Mucosa of stomach (tissue), 1 donor: Measurements from ENCODE around the gene GNG8.

Experiments used
- H3K27me3 ChIP-seq: one replicate; pipeline ENCODE4 v1.7.0; 2013; ENCODE audit warnings: mild to moderate bottlenecking, low read length; ENCODE audit not compliant: control insufficient read depth, insufficient read depth
- H3K36me3 ChIP-seq: one replicate; pipeline ENCODE4 v1.7.0; 2013; ENCODE audit warnings: low read length; ENCODE audit not compliant: control insufficient read depth, insufficient read depth
- H3K4me1 ChIP-seq: one replicate; pipeline ENCODE4 v1.7.0; 2013; ENCODE audit warnings: mild to moderate bottlenecking, low read length; ENCODE audit not compliant: control insufficient read depth, insufficient read depth
- H3K4me3 ChIP-seq: one replicate; pipeline ENCODE4 v1.7.0; 2013; ENCODE audit warnings: low read length
- H3K9ac ChIP-seq: one replicate; pipeline ENCODE4 v1.7.0; 2013; ENCODE audit warnings: mild to moderate bottlenecking, low read length, moderate library complexity
- H3K9me3 ChIP-seq: one replicate; pipeline ENCODE4 v1.7.0; 2013; ENCODE audit warnings: mild to moderate bottlenecking, low read length, moderate library complexity; ENCODE audit not compliant: control insufficient read depth
- donor health status: Pancreatic carcinoma.

Gene GNG8

DNA sequence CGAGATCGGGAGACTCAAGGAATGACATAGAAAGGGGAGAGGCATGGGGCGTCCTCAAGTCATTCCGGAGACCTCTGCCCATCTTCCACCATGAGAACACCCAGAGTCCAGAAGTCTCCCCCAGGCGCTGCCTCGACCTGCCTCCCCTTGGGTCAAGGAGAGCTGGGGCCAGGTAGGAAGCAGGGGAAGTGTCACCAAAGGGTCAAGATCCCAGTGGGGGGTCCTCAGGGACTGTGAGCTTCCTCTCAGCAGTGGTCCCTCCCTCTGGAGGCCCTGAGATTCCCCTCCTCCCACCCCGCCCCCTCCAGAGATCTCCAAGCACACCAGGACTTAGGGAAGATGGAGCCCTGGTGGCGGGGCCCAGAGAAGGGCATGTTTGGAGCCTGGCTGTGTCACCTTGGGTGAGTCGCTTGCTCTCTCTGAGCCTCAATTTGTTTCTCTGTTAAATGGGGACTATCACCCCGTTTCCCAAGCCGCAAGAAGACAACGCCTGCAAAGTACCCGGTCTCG, 24.1 kb upstream of the GNG8 start:
- Histone ChIP-seq H3K9ac (peak overlapping the region; percentile 41), H3K4me3 (peak overlapping the region; percentile 7), H3K9me3 (no peaks in the 10 kb centered on the region), H3K36me3 (no peaks in the 10 kb centered on the region), H3K27me3 (peaks cover 27% of the 10 kb centered on the region), H3K4me1 (peaks cover 19% of the 10 kb centered on the region)

DNA sequence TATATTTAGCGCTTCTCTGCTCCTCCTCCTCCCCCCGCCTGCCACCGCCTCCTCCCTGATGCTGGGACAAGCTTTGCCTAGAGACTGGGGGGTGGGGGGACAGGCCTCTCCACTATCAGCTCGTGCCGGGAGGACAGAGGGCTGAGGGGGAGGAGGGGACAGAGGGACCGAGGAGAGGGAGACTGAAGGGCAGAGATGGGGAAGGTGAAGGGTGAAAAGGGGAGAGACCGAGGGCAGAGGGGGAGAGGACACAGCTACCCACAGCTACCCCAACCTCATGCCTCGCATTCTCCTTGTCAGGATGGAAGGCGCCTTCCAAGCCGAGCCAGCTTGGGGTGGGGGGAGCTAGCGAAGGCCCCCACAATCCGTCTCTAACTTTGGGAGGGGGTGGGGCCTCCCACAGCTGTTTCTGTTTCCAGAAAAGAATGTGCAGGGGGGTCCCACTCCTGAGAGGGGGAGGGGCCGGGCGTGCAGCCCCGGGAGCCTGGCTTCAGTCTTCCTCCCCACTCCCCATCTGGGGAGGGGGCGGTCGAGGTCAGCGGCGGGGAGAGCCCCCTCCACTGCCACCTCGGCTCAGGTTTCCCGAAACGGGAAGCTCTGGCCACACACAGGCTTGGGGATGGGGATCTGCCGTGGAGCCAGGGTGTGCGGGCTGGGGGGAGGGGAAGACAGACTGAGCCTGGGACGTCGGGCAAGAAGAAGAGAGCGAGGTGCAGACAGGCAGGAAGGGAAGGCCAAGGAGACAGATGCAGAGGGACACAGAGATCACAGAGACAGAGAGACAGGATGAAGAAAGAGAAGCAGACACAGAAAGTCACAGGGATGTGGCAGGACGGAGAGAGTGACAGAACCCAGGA, 23.4 kb upstream of the GNG8 start:
- H3K4me1 ChIP-seq: peaks cover 19% of the 10 kb centered on the region
- H3K4me3 ChIP-seq: no peak overlapping the region
- no peaks in the 10 kb centered on the region for H3K36me3 ChIP-seq
- peaks cover 27% of the 10 kb centered on the region for H3K27me3 ChIP-seq
- H3K9ac ChIP-seq: no peak overlapping the region
- H3K9me3 ChIP-seq: no peaks in the 10 kb centered on the region

DNA sequence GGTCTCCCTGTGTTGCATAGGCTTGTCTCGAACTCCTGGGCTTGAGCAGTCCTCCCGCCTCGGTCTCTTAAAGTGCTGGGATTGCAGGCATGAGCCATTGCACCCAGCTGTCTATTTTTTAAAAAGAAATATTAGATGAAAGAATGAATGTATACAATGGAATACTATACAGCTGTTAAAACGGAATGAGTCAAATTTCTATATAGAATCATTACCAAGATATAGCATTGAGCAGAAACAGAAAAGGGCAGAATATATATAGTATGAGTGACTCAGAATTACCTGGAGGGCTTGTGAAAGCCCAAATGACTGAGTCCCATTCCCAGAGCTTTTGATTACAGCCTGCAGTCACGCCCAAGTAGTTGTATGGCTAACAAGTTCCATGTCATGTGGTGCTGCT, 20.5 kb upstream of the GNG8 start:
- Histone ChIP-seq H3K4me1 (peaks cover 16% of the 10 kb centered on the region), H3K4me3 (no peak overlapping the region), H3K36me3 (no peaks in the 10 kb centered on the region), H3K9me3 (no peaks in the 10 kb centered on the region), H3K27me3 (peaks cover 27% of the 10 kb centered on the region), H3K9ac (no peak overlapping the region)

DNA sequence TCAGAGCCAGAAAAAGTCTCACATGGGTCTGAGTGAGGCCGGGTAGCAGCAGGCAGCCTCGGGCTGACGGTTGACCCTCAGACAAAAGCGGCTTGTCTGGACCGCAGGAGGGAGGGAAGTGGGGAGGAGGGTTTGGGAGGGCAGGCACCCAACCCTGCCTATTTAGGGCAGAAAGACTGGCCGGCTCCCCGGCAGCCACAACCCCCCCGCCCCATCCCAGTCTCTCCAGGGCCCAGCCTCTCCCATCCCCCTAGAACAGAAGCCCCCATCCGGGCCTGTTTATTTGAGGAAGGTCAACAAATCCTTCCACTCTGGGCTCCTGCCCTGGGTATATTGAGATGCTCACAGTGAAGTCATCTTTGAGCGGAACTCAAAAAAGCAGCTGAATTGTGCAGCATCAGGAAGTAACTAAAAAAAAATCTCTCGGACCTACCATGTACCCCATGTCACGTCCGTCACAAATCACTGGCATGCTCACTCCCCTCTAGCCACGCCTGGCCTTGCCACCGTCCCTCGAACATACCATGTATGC, 18.7 kb upstream of the GNG8 start:
- no peak overlapping the region for H3K9ac ChIP-seq
- peaks cover 7% of the 10 kb centered on the region for H3K4me1 ChIP-seq
- peaks cover 18% of the 10 kb centered on the region for H3K27me3 ChIP-seq
- H3K4me3 ChIP-seq: no peak overlapping the region
- H3K9me3 ChIP-seq: no peaks in the 10 kb centered on the region
- H3K36me3 ChIP-seq: no peaks in the 10 kb centered on the region

DNA sequence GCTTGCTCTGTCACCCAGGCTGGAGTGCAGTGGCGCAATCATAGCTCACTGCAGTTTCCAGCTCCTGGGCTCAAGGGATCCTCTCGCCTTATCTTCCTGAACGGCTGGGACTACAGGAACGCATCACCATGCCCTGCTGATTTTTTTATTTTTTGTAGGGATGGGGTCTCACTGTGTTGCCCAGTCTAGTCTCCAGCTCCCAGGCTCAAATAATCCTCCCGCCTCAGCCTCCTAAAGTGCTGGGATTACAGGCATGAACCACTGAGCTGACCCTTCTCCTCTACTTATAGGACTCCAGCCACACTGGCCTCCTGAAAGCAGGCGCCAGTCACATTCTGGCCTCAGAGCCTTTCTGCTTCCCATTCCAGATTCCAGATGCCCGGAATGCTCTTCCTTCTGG, 14.4 kb upstream of the GNG8 start:
- Histone ChIP-seq H3K27me3 (peaks cover 22% of the 10 kb centered on the region), H3K36me3 (no peaks in the 10 kb centered on the region), H3K9ac (no peak overlapping the region), H3K4me1 (no peaks in the 10 kb centered on the region), H3K9me3 (no peaks in the 10 kb centered on the region), H3K4me3 (no peak overlapping the region)

DNA sequence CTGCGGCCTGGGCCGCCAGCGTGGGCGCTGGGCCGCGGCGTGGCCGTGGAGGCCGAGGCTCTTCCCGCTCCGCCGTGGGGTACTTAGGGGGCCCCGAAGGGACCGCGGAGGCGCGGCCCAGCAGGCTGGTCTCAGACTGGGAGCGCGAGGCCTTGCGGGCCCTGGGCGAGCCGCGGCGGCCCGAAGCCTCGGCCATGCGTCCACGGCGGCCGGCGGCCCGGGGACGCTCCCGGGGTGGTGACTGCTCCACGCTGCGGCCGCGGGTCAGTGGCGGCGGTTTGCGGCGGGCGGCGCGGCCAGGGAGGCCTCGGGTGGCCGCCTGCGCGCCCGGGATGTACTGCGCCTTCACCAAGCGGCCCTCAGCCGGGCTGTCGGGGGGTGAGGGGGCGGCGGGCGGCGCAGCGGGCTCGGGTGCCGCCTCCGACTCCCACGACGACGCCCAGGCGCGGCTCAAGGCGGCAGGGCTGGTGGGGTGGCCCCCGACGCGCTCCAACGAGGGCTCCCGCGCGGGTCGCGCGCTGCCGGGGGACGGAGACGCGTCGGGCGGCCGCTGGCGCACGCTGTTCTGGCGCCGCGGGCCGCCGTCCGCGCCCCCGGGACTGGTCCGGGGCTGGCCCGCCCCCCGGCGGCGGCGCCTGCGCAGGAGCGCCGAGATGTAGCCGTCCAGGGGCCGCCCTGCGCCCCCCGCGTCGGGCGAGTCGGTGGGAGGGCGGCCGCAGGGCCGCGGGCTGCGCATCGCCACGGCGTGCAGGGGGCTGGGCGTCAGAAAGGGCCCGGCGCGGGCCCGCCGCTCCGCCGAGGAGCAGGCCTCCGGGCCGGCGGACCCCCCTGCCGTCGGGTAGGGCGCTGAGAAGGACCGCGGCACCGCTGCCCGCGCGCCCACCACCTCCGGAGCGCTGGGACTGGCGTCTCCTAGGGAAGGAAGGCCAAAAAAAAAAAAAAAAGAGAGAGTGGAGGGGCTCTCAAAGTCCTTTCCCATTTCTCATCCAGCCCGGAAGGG, 13.3 kb upstream of the GNG8 start:
- Histone ChIP-seq H3K27me3 (peaks cover 22% of the 10 kb centered on the region), H3K9ac (no peak overlapping the region), H3K4me3 (no peak overlapping the region), H3K36me3 (no peaks in the 10 kb centered on the region), H3K9me3 (no peaks in the 10 kb centered on the region), H3K4me1 (no peaks in the 10 kb centered on the region)

DNA sequence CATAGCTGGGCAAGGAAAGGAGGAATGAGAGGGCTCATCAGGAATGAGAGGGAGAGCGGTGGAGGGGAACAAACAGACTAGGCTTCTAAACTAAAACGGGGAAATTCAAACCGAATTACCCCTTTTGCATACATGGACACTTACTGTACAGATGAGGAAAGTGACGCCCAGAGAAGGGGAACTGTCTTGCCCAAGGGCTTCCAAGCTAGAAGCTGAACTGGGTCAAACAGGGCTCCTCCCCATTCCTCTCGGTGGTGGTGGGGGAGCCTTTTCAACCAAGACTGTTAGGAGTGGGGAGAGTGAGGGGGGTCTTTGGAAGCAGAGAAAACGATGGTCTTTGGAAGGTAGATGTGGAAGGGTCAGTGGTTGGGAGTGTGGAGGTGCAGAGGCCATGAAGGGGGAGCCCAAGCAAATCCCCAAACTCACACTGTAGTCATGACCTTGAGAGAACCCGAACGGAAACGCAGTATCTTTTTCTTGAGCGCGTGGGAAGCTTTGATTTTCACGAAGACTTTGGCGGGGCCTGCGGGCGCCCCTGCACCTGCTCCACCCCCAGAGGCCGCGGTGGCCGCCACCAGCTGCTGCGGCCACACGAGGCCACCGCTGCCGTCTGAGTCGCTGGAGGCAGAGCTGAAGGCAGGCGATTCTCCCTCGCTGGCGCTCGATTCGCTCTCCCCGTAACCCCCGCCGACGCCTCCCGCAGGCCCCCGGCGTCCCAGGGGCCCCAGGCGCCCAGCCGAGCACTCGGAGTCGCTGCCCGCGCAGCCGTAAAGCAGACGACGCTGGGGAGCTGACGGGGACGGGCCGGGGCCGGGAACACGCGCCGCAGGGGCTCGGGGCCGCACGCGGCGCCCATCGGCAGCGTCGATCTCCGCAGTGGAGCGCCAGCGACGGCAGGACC, 12.3 kb upstream of the GNG8 start:
- Histone ChIP-seq H3K36me3 (no peaks in the 10 kb centered on the region), H3K4me1 (no peaks in the 10 kb centered on the region), H3K9ac (no peak overlapping the region), H3K27me3 (peaks cover 22% of the 10 kb centered on the region), H3K4me3 (no peak overlapping the region), H3K9me3 (no peaks in the 10 kb centered on the region)

DNA sequence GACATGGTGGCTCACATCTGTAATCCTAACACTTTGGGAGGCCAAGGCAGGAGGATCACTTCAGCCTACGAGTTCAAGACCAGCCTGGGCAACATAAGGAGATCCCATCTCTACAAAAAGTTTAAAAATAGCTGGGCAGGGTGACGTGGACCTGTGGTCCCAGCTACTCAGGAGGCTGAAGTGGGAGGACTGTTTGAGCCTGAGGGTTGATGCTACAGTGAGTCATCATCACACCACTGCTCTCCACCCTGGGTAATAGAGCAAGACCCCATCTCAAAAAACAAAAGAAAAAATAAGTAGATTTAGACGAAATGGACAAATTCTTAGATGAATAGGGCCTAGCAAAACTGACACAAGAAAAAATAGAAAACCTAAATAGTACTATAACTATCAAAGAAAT, 10.4 kb upstream of the GNG8 start:
- peaks cover 25% of the 10 kb centered on the region for H3K27me3 ChIP-seq

GRCh38 chr19:46644720-46645119, 8.7 kb upstream of the GNG8 start:
- peaks cover 3% of the 10 kb centered on the region for H3K4me1 ChIP-seq
- no peaks in the 10 kb centered on the region for H3K36me3 ChIP-seq
- peaks cover 35% of the 10 kb centered on the region for H3K27me3 ChIP-seq
- H3K9me3 ChIP-seq: no peaks in the 10 kb centered on the region
- H3K4me3 ChIP-seq: no peak overlapping the region
- H3K9ac ChIP-seq: no peak overlapping the region

More for the DNA sequence above, 10.4 kb upstream of the GNG8 start:
- Histone ChIP-seq H3K4me1 (no peaks in the 10 kb centered on the region), H3K9ac (no peak overlapping the region), H3K36me3 (no peaks in the 10 kb centered on the region), H3K4me3 (no peak overlapping the region), H3K9me3 (no peaks in the 10 kb centered on the region)

GRCh38 chr19:46640656-46641055, 4.7 kb upstream of the GNG8 start:
- Histone ChIP-seq H3K36me3 (no peaks in the 10 kb centered on the region), H3K4me1 (peaks cover 18% of the 10 kb centered on the region), H3K9ac (no peak overlapping the region), H3K9me3 (no peaks in the 10 kb centered on the region), H3K4me3 (no peak overlapping the region), H3K27me3 (peaks cover 53% of the 10 kb centered on the region)
